Subcutaneous adipose tissue (tissue), 4 donors: ENCODE measurements around the gene SGF29. TPM values are rescaled to one million over a fixed set of nuclear protein-coding genes. Genes with fewer than 3 reads are reported as not detected.

Source experiments
- CTCF ChIP-seq: fragments of 450-650 bp; IDR thresholded peaks from one replicate; pipeline ENCODE4 v1.5.1; 2016; ENCODE audit warnings: low read depth, mild to moderate bottlenecking, control low read depth, antibody characterized with exemption, moderate library complexity
- total RNA-seq, 4 donors: library from RNA; depleted of rRNA; stranded (reverse); fragments of >200 nt; gene quantifications; one replicate each; pipeline ENCODE4 v1.1.0, GENCODE V29; 2016

The SGF29 gene
- 10 to 100 TPM; 15.6 to 30.8 (median 20.6) TPM for total RNA-seq

GRCh38 chr16:28553776-28554633, at the start of gene SGF29:
Gene SGF29 (plus strand): TSS chr16:28553920. CDS start chr16:28581070, 27,150 bp downstream.
- TF ChIP-seq CTCF = no peak

- no peak for TF ChIP-seq CTCF
Measured at GRCh38 chr16:28504707-28505404, 48.9 kb upstream of the SGF29 start.

GRCh38 chr16:28505489-28506137, 48.1 kb upstream of the SGF29 start:
- no peak for TF ChIP-seq CTCF

- TF ChIP-seq CTCF = no peak
Measured at GRCh38 chr16:28511031-28511430, 42.7 kb upstream of the SGF29 start.

- no peak for TF ChIP-seq CTCF
Measured at GRCh38 chr16:28511801-28512789, 41.6 kb upstream of the SGF29 start.

- TF ChIP-seq CTCF = no peak
Measured at GRCh38 chr16:28513484-28514181, 40.1 kb upstream of the SGF29 start.
